A549 (cell line): ENCODE data around the gene HNF1A. TPM values are rescaled to one million over a fixed set of nuclear protein-coding genes. Genes with fewer than 3 reads are reported as not detected.

Experiments
- ATAC-seq, 2 experiments: fragments of 200-7000 bp in 1 of 2; fragments of >200 bp in 1 of 2; cut with Nextera tagmentation in 1 of 2; cut with Tn5 transposase in 1 of 2; 3 replicates each; pipeline versions ENCODE4 v1.8.0 to v1.9.1; 2018 to 2020; ENCODE audit warnings: mild to moderate bottlenecking in 1 of 2, moderate library complexity in 1 of 2
- CTCF ChIA-PET: fragments of 300-600 bp; sonication (Branson Sonifier 250); formaldehyde crosslinking; extraction: SDS; loops from one replicate; lab custom pipeline; 2021; ENCODE audit warnings: antibody characterized with exemption, inconsistent platforms; lab: Yijun Ruan, JAX
- POLR2A ChIA-PET: fragments of 350-600 bp; formaldehyde crosslinking; extraction: SDS; loops from one replicate; lab custom pipeline; 2021; ENCODE audit warnings: antibody characterized with exemption, inconsistent platforms; lab: Yijun Ruan, JAX
- DNase-seq, 2 experiments: peaks; one replicate each; pipeline versions ENCODE4 v3.0.0 to v3.0.0-alpha.2; 2011 to 2016; ENCODE audit warnings: low read depth in 1 of 2, low spot score in 1 of 2
- FAIRE-seq: peaks from 2 replicates; lab custom pipeline; 2011; peaks lifted over from hg19 to GRCh38; lab: Jason Lieb, UNC
- H3K27ac ChIP-seq, 2 experiments: fragments of >200 bp; sonication (Bioruptor Twin); formaldehyde crosslinking; 3 replicates each; pipeline ENCODE4 v1.5.1; 2016 to 2017
- H3K4me1 ChIP-seq: fragments of >200 bp; sonication (Bioruptor Twin); formaldehyde crosslinking; 3 replicates; pipeline ENCODE4 v1.6.1; 2016
- H3K4me2 ChIP-seq: fragments of >200 bp; sonication (Bioruptor Twin); formaldehyde crosslinking; 3 replicates; pipeline ENCODE4 v1.6.1; 2016
- H3K4me3 ChIP-seq: fragments of >200 bp; sonication (Bioruptor Twin); formaldehyde crosslinking; 3 replicates; pipeline ENCODE4 v1.5.1; 2016
- H3K9me3 ChIP-seq: fragments of >200 bp; sonication (Bioruptor Twin); formaldehyde crosslinking; 3 replicates; pipeline ENCODE4 v1.6.1; 2016
- BCL3 ChIP-seq: fragments of >200 bp; sonication (Bioruptor Twin); formaldehyde crosslinking; IDR thresholded peaks from 3 replicates; pipeline ENCODE4 v1.6.1; 2016
- BHLHE40 ChIP-seq: IDR thresholded peaks from 2 replicates; pipeline ENCODE4 v1.6.1; 2012; ENCODE audit warnings: low read depth, low read length, inconsistent platforms
- CBX8 ChIP-seq: fragments of 200-600 bp; sonication (generic); IDR thresholded peaks from 2 replicates; pipeline ENCODE4 v1.6.1; 2016
- CHD2 ChIP-seq: fragments of 150-350 bp; IDR thresholded peaks from 2 replicates; pipeline ENCODE4 v1.6.1; 2014; ENCODE audit warnings: low read length; ENCODE audit not compliant: partially characterized antibody
- CTCF ChIP-seq: fragments of >200 bp; sonication (Bioruptor Twin); formaldehyde crosslinking; IDR thresholded peaks from 3 replicates; pipeline ENCODE4 v1.5.1; 2016
- E2F6 ChIP-seq: IDR thresholded peaks from 2 replicates; pipeline ENCODE4 v1.6.1; 2012; ENCODE audit warnings: low read depth, borderline replicate concordance
- EHF ChIP-seq: fragments of 250-450 bp; sonication (Bioruptor Pico); IDR thresholded peaks from 2 replicates; pipeline ENCODE4 v1.5.0; 2020; ENCODE audit warnings: mild to moderate bottlenecking
- EP300 ChIP-seq, 2 experiments: fragments of >200 bp; sonication (Bioruptor Twin); formaldehyde crosslinking; IDR thresholded peaks; 2 replicates in 1 of 2; 3 replicates in 1 of 2; pipeline ENCODE4 v1.6.1; 2016 to 2017
- ESRRA ChIP-seq: fragments of 150-350 bp; IDR thresholded peaks from 2 replicates; pipeline ENCODE4 v1.6.1; 2014; ENCODE audit warnings: mild to moderate bottlenecking, low read length, borderline replicate concordance
- GATA3 ChIP-seq: IDR thresholded peaks from 2 replicates; pipeline ENCODE4 v1.6.1; 2012; ENCODE audit warnings: borderline replicate concordance
- HOXA7 ChIP-seq: fragments of 250-450 bp; sonication (Bioruptor Pico); IDR thresholded peaks from 2 replicates; pipeline ENCODE4 v1.5.0; 2020; ENCODE audit warnings: mild to moderate bottlenecking, moderate library complexity
- JUN ChIP-seq, 2 experiments: fragments of >200 bp; sonication (Bioruptor Twin); formaldehyde crosslinking; IDR thresholded peaks; 2 replicates in 1 of 2; 3 replicates in 1 of 2; pipeline ENCODE4 v1.6.1; 2016 to 2017
- JUNB ChIP-seq: fragments of >200 bp; sonication (Bioruptor Twin); formaldehyde crosslinking; IDR thresholded peaks from 2 replicates; pipeline ENCODE4 v1.6.1; 2016
- RAD21 ChIP-seq, 2 experiments: fragments of >200 bp in 1 of 2; sonication (Bioruptor Twin) in 1 of 2; formaldehyde crosslinking in 1 of 2; IDR thresholded peaks in 1 of 2; conservative IDR thresholded peaks in 1 of 2; 2 replicates in 1 of 2; 3 replicates in 1 of 2; pipeline ENCODE4 v1.6.1; 2012 to 2018; ENCODE audit warnings: inconsistent platforms in 1 of 2
- RARB ChIP-seq: fragments of 250-450 bp; sonication (Bioruptor Pico); IDR thresholded peaks from 2 replicates; pipeline ENCODE4 v1.8.0; 2021; ENCODE audit warnings: mild to moderate bottlenecking, moderate library complexity
- RFX5 ChIP-seq: fragments of 450-650 bp; IDR thresholded peaks from 2 replicates; pipeline ENCODE4 v1.7.1; 2014; ENCODE audit warnings: antibody characterized with exemption, mild to moderate bottlenecking, moderate library complexity
- RNF2 ChIP-seq: fragments of 200-600 bp; sonication (generic); IDR thresholded peaks from 2 replicates; pipeline ENCODE4 v1.6.1; 2016; ENCODE audit warnings: low read depth, mild to moderate bottlenecking, antibody characterized with exemption, moderate library complexity, borderline replicate concordance
- SMC3 ChIP-seq: fragments of >200 bp; sonication (Bioruptor Twin); formaldehyde crosslinking; IDR thresholded peaks from 3 replicates; pipeline ENCODE4 v1.6.1; 2018; ENCODE audit warnings: inconsistent platforms
- TFCP2L1 ChIP-seq: fragments of 250-450 bp; sonication (Bioruptor Pico); IDR thresholded peaks from 2 replicates; pipeline ENCODE4 v1.5.0; 2021; ENCODE audit warnings: mild to moderate bottlenecking
- ZC3H11A ChIP-seq: fragments of 450-650 bp; IDR thresholded peaks from 2 replicates; pipeline ENCODE4 v1.6.1; 2014; ENCODE audit warnings: antibody characterized with exemption, mild to moderate bottlenecking
- WGBS: methylation state at CpG from one replicate; pipeline ENCODE4 v1.1.6; 2017; ENCODE audit errors: missing lambda C conversion rate; 5-methylcytosine and 5-hydroxymethylcytosine counted together
- polyA plus RNA-seq, 4 experiments: library from polyadenylated mRNA; depleted of rRNA in 3 of 4; stranded (reverse); fragments of >200 nt; fragmentation: RNase III in 1 of 4; extraction: RNeasy Plus Mini Kit Qiagen cat#74134 plus additional on column Dnase treatment in 1 of 4; gene quantifications; 2 replicates in 3 of 4; 3 replicates in 1 of 4; pipeline ENCODE4 v1.2.3, GENCODE V29; 2011 to 2017

HNF1A gene
- polyA plus RNA-seq, 2 of the 4 experiments (the other 2 are of a cell fraction), result 2.6 to 7.3 TPM

GRCh38 chr12:121001060-121001459 is 22.7 kb downstream of the HNF1A start:
- no peak for DNase-seq
- FAIRE-seq, result no peak
- TF ChIP-seq JUN (IDR thresholded peaks at IDR 0.05) (0 out of 5 replicates have a peak, but pooled peaks of 1 of the 2 experiments have one; percentile 13), RNF2 (no peak)
- ATAC-seq, result no peak
- H3K4me1 ChIP-seq, result peaks cover 4% of the 10 kb centered on the region; the same call in 2 of the 3 replicates
- H3K4me2 ChIP-seq, result no peak overlapping the region
- CTCF ChIA-PET, result interaction anchor here (0.7 to 7.8 kb wide), 6 partner anchors 9 to 95 kb away, joined by 3 to 69 read pairs (median 6); partner anchors contain the start of gene HNF1A
- no peaks in the 10 kb centered on the region for H3K9me3 ChIP-seq
- H3K4me3 ChIP-seq, result no peak overlapping the region
- H3K27ac ChIP-seq, result 0 out of 6 replicates have a peak overlapping the region, but pooled peaks of 1 of the 2 experiments have one; percentile 3
- 90% methylated on average over 9 of the region's 11 CpGs for WGBS
- POLR2A ChIA-PET, result no interaction called here

- H3K4me1 ChIP-seq, result peaks cover 4% of the 10 kb centered on the region; the same call in 2 of the 3 replicates
- ATAC-seq, result no peak
- POLR2A ChIA-PET, result no interaction called here
- H3K4me2 ChIP-seq, result no peak overlapping the region
- CTCF ChIA-PET, result interaction anchor here (0.6 to 7.8 kb wide), 8 partner anchors 8 to 355 kb away, joined by 3 to 69 read pairs (median 6); partner anchors contain the start of gene HNF1A
- TF ChIP-seq EHF (CRISPR knock-in tag) (no peak), RARB (CRISPR knock-in tag) (no peak), ESRRA (no peak), BCL3 (no peak), ZC3H11A (no peak), TFCP2L1 (CRISPR knock-in tag) (no peak), BHLHE40 (no peak), CBX8 (no peak), CHD2 (no peak), JUNB (no peak), EP300 (IDR thresholded peaks at IDR 0.05) (no peak), HOXA7 (CRISPR knock-in tag) (no peak)
- no peak overlapping the region for H3K4me3 ChIP-seq
- no peaks in the 10 kb centered on the region for H3K9me3 ChIP-seq
- no peak for FAIRE-seq
- no peak overlapping the region for H3K27ac ChIP-seq
- DNase-seq, result no peak
- WGBS, result 88% methylated on average over 14 of the region's 16 CpGs
These were observed 23.6 kb downstream of the HNF1A start for GRCh38 chr12:121001841-121002483.

- DNase-seq (peak in 1 of 2 experiments; percentile 63), ATAC-seq (peak; percentile 23 to 69; a peak in 3 of 6 replicates), FAIRE-seq (no peak)
- WGBS, result 51% methylated on average over 4 of the region's 4 CpGs
- Histone ChIP-seq H3K4me3 (no peak overlapping the region), H3K4me2 (no peak overlapping the region), H3K27ac (no peak overlapping the region; a peak in 1 of 6 replicates), H3K9me3 (no peaks in the 10 kb centered on the region), H3K4me1 (peaks cover 4% of the 10 kb centered on the region; the same call in 2 of the 3 replicates)
- ChIA-PET POLR2A (no interaction called here), CTCF (interaction anchor here (0.5 to 7.8 kb wide), 13 partner anchors 11 to 421 kb away, joined by 3 to 69 read pairs (median 4); partner anchors contain the start of genes C12orf43 and HNF1A)
- TF ChIP-seq RFX5 (no peak), RAD21 (conservative IDR thresholded peaks at IDR 0.05 in 1 of 2, IDR thresholded peaks at IDR 0.05 in 1 of 2) (peak; percentile 48 to 59), SMC3 (peak; percentile 28; the same call in 1 of the 3 replicates), GATA3 (no peak), JUN (IDR thresholded peaks at IDR 0.05) (no peak), E2F6 (no peak), CTCF (peak; percentile 36)
These were observed 25.3 kb downstream of the HNF1A start for GRCh38 chr12:121003650-121004049.
